ENCODE results near the gene WDR36. TPM values are rescaled to one million over a fixed set of nuclear protein-coding genes. Genes with fewer than 3 reads are reported as not detected.

The WDR36 gene
- total and polyA plus RNA-seq, 2 of the 4 experiments (the other 2 are of a cell fraction), result 11.9 to 87.8 TPM

GRCh38 chr5:111147502-111147901 is 55.4 kb downstream of the WDR36 start:
- no TSS peak for BruUV-seq (replicated peaks)
- H2BK5ac ChIP-seq (ENCODE audit: low read depth, low read length, poor library complexity, severe bottlenecking), result no peak overlapping the region
- no CpG with 5 or more reads among the region's 3 CpGs for WGBS, 2 experiments (ENCODE audit: extremely low coverage in 2 of 2, insufficient read length in 1 of 2)
- H3K18ac ChIP-seq (ENCODE audit: low read depth, low read length), result no peak overlapping the region
- no peaks in the 10 kb centered on the region for H4K20me1 ChIP-seq (ENCODE audit: insufficient read depth, low read length)
- no peak overlapping the region for H3K4ac ChIP-seq (ENCODE audit: low read depth, low read length)
- dilution Hi-C loops (cut with HindIII; ENCODE audit: low sequenced_read_pairs, unreplicated experiment) (no loop called here), in situ Hi-C loops (cut with MboI; ENCODE audit: low sequenced_read_pairs) (no loop called here), intact Hi-C loops (cut with micrococcal nuclease) (no loop called here)
- no peak overlapping the region for H2BK20ac ChIP-seq (ENCODE audit: low read depth, low read length)
- no peak overlapping the region for H3K23ac ChIP-seq (ENCODE audit: low read depth, low read length)
- H2BK15ac ChIP-seq (ENCODE audit: low read depth, low read length), result no peak overlapping the region
- DNase-seq (no peak), ATAC-seq (ENCODE audit: low read depth) (no peak)
- H3K27me3 ChIP-seq (ENCODE audit: control insufficient read depth, insufficient read depth, low read length), result no peaks in the 10 kb centered on the region
- no peaks in the 10 kb centered on the region for H3K79me1 ChIP-seq (ENCODE audit: low read depth in 1 of 2, low read length in 2 of 2)
- no peak overlapping the region for H3K14ac ChIP-seq (replicated peaks; ENCODE audit: low read depth, low read length)
- no peak overlapping the region for H2BK120ac ChIP-seq (ENCODE audit: low read depth, low read length)
- no peak overlapping the region for H4K8ac ChIP-seq (ENCODE audit: low read depth in 2 of 2, low read length in 2 of 2)
- no peak overlapping the region for H3K56ac ChIP-seq (ENCODE audit: extremely low read depth, insufficient read depth, low read length)
- H2AK5ac ChIP-seq (ENCODE audit: low read depth, low read length), result no peak overlapping the region
- H3K27ac ChIP-seq (ENCODE audit: insufficient read depth, low read length), result no peak overlapping the region
- POLR2A ChIA-PET (ENCODE audit: unreplicated experiment), result no interaction called here
- no peak for TF ChIP-seq ELK1 (IDR thresholded peaks at IDR 0.05; ENCODE audit: borderline replicate concordance, low read depth, low read length)
- TF ChIP-seq MXI1 (IDR thresholded peaks at IDR 0.05; ENCODE audit: borderline replicate concordance, low read depth, low read length), result no peak
- TF ChIP-seq FOS (IDR thresholded peaks at IDR 0.05; ENCODE audit: low read depth, low read length), result no peak
- no peak for TF ChIP-seq MAFK (IDR thresholded peaks at IDR 0.05; ENCODE audit: low read depth, low read length)
- TF ChIP-seq NFE2L2 (IDR thresholded peaks at IDR 0.05; ENCODE audit: low read depth, low read length), result no peak
- TF ChIP-seq MAZ (IDR thresholded peaks at IDR 0.05; ENCODE audit: borderline replicate concordance, low read depth, low read length), result no peak
- no peak for TF ChIP-seq BHLHE40 (IDR thresholded peaks at IDR 0.05; ENCODE audit: low read depth, low read length)
- TF ChIP-seq CHD1 (IDR thresholded peaks at IDR 0.05; ENCODE audit: low read depth, low read length), result no peak
- no peak for TF ChIP-seq RFX5 (IDR thresholded peaks at IDR 0.05; ENCODE audit: low read depth, low read length)
- no peak overlapping the region for H2AK9ac ChIP-seq (replicated peaks; ENCODE audit: low read depth, low read length, poor library complexity)
- no peaks in the 10 kb centered on the region for H3K9me3 ChIP-seq (ENCODE audit: control insufficient read depth, insufficient read depth, low read length)
- no peak overlapping the region for H3K9ac ChIP-seq (ENCODE audit: low read depth, low read length)
- H3K36me3 ChIP-seq (ENCODE audit: control insufficient read depth, insufficient read depth, low read length), result no peaks in the 10 kb centered on the region
- H4K5ac ChIP-seq (ENCODE audit: low read depth, low read length), result no peak overlapping the region
- H3K9me1 ChIP-seq (ENCODE audit: insufficient read depth, low read length), result no peaks in the 10 kb centered on the region
- H4K91ac ChIP-seq (ENCODE audit: insufficient read depth, low read depth, low read length), result no peak overlapping the region
- no peak overlapping the region for H3K4me2 ChIP-seq (ENCODE audit: low read depth, low read length)
- CTCF ChIA-PET, result no interaction called here
- H3K4me3 ChIP-seq (ENCODE audit: insufficient read depth, low read depth, low read length), result no peak overlapping the region
- H3K4me1 ChIP-seq (ENCODE audit: control insufficient read depth, insufficient read depth, low read length), result no peaks in the 10 kb centered on the region
- no peak overlapping the region for H2AFZ ChIP-seq (replicated peaks; ENCODE audit: low read length, poor library complexity)

Data from IMR-90 (cell line).